BJ (cell line): ENCODE results near the gene PCF11. TPM values are rescaled to one million over a fixed set of nuclear protein-coding genes. Genes with fewer than 3 reads are reported as not detected.
A peak's percentile ranks its signal among the peaks of the same experiment; 100 is the strongest.

Source experiments
- CTCF ChIA-PET: fragments of 350-600 bp; formaldehyde crosslinking; extraction: SDS; loops from one replicate; lab custom pipeline; 2021; ENCODE audit warnings: antibody characterized with exemption, inconsistent platforms; lab: Yijun Ruan, JAX
- POLR2A ChIA-PET: fragments of 300-600 bp; sonication (Branson Sonifier 250); formaldehyde crosslinking; extraction: SDS; loops from one replicate; lab custom pipeline; 2021; ENCODE audit warnings: antibody characterized with exemption; lab: Charles Lee
- DNase-seq: peaks from one replicate; pipeline ENCODE4 v3.0.0-alpha.2; 2011; ENCODE audit warnings: low read depth
- H3K27me3 ChIP-seq: 2 replicates; pipeline ENCODE4 v1.6.0; 2011; ENCODE audit warnings: low read length; ENCODE audit not compliant: control insufficient read depth, insufficient read depth
- H3K36me3 ChIP-seq: 2 replicates; pipeline ENCODE4 v1.5.1; 2011; ENCODE audit warnings: low read length; ENCODE audit not compliant: control insufficient read depth, insufficient read depth
- H3K4me3 ChIP-seq: 2 replicates; pipeline ENCODE4 v1.5.1; 2011; ENCODE audit warnings: low read depth, mild to moderate bottlenecking, control low read depth, low read length
- CTCF ChIP-seq: IDR thresholded peaks from 2 replicates; pipeline ENCODE4 v1.5.1; 2011; ENCODE audit warnings: low read depth, mild to moderate bottlenecking, control low read depth, inconsistent platforms, low read length, moderate library complexity; ENCODE audit not compliant: insufficient read depth
- polyA plus RNA-seq: library from polyadenylated mRNA; depleted of rRNA; stranded (reverse); fragments of >200 nt; gene quantifications from 2 replicates; pipeline ENCODE4 v1.2.3, GENCODE V29; 2011

PCF11 gene
- polyA plus RNA-seq, 1 experiment, result 14.6 TPM

- Histone ChIP-seq H3K4me3 (no peak overlapping the region), H3K27me3 (no peaks in the 10 kb centered on the region), H3K36me3 (no peaks in the 10 kb centered on the region; the same call in 1 of the 2 replicates)
- DNase-seq, result no peak
- CTCF ChIA-PET, result interaction anchor here (0.6 to 0.7 kb wide), 2 partner anchors 31 to 596 kb away, joined by 3 to 4 read pairs; no protein-coding TSS in a partner anchor
- POLR2A ChIA-PET, result no interaction called here
- TF ChIP-seq CTCF, result peak; percentile 30; the same call in 1 of the 2 replicates
These were observed 62.2 kb downstream of the PCF11 start for GRCh38 chr11:83219095-83219494.

DNA sequence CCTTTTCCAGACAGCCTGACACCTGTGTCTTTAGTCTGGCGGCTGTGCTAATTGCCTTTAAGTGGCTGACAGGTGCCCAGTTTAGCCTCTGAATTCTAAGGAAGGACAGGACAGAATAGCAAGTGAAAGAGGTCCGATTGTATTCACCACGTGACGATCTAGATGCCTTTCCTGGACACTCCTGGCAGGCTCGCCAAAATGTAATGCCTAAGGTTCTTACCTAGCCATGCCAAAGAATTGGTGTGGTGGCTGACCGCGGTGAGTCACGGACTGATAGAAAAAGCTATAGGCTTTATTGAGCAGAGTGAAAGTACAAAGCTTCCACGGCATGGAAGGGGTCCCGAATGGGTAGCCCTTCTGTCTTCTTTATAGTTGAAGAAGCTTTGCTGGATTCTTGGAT is 63.3 kb downstream of the PCF11 start:
- no peak for DNase-seq
- ChIA-PET POLR2A (no interaction called here), CTCF (no interaction called here)
- H3K27me3 ChIP-seq, result no peaks in the 10 kb centered on the region
- H3K4me3 ChIP-seq, result no peak overlapping the region
- TF ChIP-seq CTCF, result no peak
- H3K36me3 ChIP-seq, result no peaks in the 10 kb centered on the region; the same call in 1 of the 2 replicates

- CTCF ChIA-PET, result interaction anchor here (0.8 to 3.0 kb wide), 2 partner anchors 11 to 28 kb away, joined by 3 to 14 read pairs; no protein-coding TSS in a partner anchor
- H3K4me3 ChIP-seq, result no peak overlapping the region
- POLR2A ChIA-PET, result no interaction called here
- H3K36me3 ChIP-seq, result no peaks in the 10 kb centered on the region; the same call in 1 of the 2 replicates
- H3K27me3 ChIP-seq, result no peaks in the 10 kb centered on the region
- DNase-seq, result no peak
- no peak for TF ChIP-seq CTCF
These were observed 64.8 kb downstream of the PCF11 start for GRCh38 chr11:83221694-83222093.

- CTCF ChIA-PET, result interaction anchor here (0.8 to 3.0 kb wide), 2 partner anchors 12 to 27 kb away, joined by 3 to 14 read pairs; no protein-coding TSS in a partner anchor
- POLR2A ChIA-PET, result no interaction called here
- TF ChIP-seq CTCF, result no peak
- H3K36me3 ChIP-seq, result no peaks in the 10 kb centered on the region; the same call in 1 of the 2 replicates
- H3K27me3 ChIP-seq, result no peaks in the 10 kb centered on the region
- H3K4me3 ChIP-seq, result no peak overlapping the region
- no peak for DNase-seq
These were observed 65.6 kb downstream of the PCF11 start for GRCh38 chr11:83222499-83222898.

DNA sequence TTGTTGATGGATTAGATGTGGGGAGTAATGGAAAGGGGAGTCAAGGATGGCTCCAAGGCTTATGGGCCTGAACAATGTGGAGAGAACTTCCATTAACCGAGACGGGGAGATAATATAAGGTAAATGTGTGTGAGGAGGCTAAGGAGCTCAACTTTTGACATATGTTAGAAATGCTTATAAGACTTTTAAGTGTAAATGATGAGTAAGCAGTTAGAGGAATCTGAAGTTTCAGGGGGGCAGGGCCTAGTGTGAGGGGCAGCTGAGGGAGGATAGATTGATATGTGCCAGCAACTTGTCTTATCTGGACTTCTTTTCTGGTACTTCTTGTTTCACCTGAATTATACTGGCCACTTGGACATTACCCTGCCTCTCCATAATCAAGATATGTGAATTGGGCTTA is 66.5 kb downstream of the PCF11 start:
- TF ChIP-seq CTCF, result no peak
- POLR2A ChIA-PET, result interaction anchor here (0.6 kb wide), 2 partner anchors 126 to 171 kb away, joined by 3 to 12 read pairs; no protein-coding TSS in a partner anchor

More for the DNA sequence above, 66.5 kb downstream of the PCF11 start:
- Histone ChIP-seq H3K36me3 (no peaks in the 10 kb centered on the region; the same call in 1 of the 2 replicates), H3K4me3 (no peak overlapping the region), H3K27me3 (no peaks in the 10 kb centered on the region)
- DNase-seq, result no peak
- CTCF ChIA-PET, result interaction anchor here (0.7 to 3.0 kb wide), 2 partner anchors 26 to 66 kb away, joined by 3 to 14 read pairs; partner anchors contain the start of gene PCF11
